ENCODE measurements around the gene MRPS7. TPM values are rescaled to one million over a fixed set of nuclear protein-coding genes. Genes with fewer than 3 reads are reported as not detected.
A peak's percentile ranks its signal among the peaks of the same experiment; 100 is the strongest.

MRPS7 gene
- total RNA-seq, 1 donor from 2014 or later, result 83.5 TPM

DNA sequence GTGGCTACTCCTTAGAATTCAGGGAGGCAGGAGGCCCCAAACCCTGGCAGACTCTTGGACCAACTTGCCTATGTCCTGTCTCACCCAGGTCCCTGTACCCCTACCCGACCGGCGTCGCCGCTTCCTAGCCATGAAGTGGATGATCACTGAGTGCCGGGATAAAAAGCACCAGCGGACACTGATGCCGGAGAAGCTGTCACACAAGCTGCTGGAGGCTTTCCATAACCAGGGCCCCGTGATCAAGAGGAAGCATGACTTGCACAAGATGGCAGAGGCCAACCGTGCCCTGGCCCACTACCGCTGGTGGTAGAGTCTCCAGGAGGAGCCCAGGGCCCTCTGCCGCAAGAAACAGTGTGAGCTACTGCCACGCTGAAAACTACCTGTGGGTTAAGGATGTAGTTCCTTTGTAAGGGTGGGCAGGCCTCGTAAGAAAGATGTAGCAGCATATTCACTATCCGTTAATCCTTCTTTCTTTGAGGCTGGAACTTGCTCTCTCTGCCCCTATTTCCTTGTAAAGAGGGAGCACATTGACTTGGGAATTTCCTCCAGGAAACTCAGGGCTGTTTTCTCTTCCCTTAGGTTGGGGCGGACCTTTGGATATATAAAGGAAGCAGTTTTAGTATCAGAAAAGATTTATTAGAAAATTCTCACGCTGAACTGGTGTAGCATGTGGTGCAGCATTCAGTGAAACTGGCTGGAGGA is 4.1 kb downstream of the MRPS7 start:
- no peak for DNase-seq (ENCODE audit: low read depth)
- Histone ChIP-seq H3K36me3 (ENCODE audit: control insufficient read depth, insufficient read depth, low read length) (peaks cover 16% of the 10 kb centered on the region), H3K27me3 (ENCODE audit: control insufficient read depth, insufficient read depth, low read length) (no peaks in the 10 kb centered on the region), H3K4me3 (ENCODE audit: low read depth, low read length) (no peak overlapping the region)
- TF ChIP-seq, protein P1, sequence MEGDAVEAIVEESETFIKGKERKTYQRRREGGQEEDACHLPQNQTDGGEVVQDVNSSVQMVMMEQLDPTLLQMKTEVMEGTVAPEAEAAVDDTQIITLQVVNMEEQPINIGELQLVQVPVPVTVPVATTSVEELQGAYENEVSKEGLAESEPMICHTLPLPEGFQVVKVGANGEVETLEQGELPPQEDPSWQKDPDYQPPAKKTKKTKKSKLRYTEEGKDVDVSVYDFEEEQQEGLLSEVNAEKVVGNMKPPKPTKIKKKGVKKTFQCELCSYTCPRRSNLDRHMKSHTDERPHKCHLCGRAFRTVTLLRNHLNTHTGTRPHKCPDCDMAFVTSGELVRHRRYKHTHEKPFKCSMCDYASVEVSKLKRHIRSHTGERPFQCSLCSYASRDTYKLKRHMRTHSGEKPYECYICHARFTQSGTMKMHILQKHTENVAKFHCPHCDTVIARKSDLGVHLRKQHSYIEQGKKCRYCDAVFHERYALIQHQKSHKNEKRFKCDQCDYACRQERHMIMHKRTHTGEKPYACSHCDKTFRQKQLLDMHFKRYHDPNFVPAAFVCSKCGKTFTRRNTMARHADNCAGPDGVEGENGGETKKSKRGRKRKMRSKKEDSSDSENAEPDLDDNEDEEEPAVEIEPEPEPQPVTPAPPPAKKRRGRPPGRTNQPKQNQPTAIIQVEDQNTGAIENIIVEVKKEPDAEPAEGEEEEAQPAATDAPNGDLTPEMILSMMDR (IDR thresholded peaks at IDR 0.05; ENCODE audit: insufficient read depth, low read length, severe bottlenecking), result no peak
- no peak for FAIRE-seq

DNA sequence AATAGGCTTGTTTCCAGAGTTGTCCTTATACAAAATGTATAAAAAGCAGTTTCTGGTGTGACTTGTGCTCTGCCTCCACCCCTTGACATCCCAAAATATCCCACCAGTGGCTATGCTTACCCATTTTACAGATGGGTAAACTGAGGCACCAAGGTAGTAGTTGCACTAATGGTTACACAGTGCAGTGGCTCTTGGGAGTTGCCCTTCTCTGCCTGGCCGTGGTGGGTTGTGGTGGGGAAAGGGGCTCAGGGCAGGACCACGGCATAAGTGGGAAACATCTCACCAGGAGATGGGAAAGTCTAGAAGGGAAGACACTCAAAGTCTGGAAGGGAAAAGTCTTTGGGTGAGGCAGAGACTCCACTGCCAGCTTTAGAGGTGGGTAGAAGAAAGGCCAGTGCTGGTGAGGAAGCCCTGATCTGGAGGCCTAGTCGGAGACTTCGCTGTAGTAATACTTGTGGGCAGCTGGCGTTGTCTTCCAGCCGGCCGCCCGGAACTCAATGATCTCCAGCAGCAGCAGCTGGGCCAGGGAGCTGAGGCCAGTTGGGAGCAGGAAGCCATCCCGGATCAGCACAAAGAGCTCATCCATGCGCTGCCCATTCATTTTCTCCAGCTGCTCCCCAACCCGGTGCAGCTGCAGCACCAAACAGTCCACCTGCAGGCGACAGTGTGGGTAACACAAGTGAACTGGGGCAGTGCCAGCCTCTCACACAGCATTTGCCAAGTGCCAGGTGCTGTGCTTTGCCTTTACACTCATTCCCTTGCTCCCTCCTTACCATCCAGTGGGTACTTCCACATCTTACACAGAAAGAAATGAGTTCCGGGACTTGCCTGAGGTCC is 4.9 kb downstream of the MRPS7 start:
- Histone ChIP-seq H3K27me3 (ENCODE audit: control insufficient read depth, insufficient read depth, low read length) (no peaks in the 10 kb centered on the region), H3K4me3 (ENCODE audit: low read depth, low read length) (no peak overlapping the region), H3K36me3 (ENCODE audit: control insufficient read depth, insufficient read depth, low read length) (peaks cover 16% of the 10 kb centered on the region)
- DNase-seq (ENCODE audit: low read depth), result no peak
- no peak for FAIRE-seq
- TF ChIP-seq, protein P1 (IDR thresholded peaks at IDR 0.05; ENCODE audit: insufficient read depth, low read length, severe bottlenecking), result no peak

DNA sequence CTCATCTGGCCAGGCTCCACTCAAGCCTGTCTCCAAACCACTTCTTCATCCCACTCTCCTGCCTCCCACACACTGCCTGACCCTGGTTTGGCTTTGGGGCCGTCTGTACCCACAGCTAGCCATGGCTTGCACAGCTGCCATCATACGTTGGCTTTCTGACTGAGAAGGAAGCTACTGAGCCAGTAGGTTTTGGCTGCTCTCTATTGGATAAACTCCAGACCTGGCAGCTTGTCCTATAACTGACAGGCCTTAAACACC is 5.4 kb downstream of the MRPS7 start:
- no peak for FAIRE-seq
- H3K27me3 ChIP-seq (ENCODE audit: control insufficient read depth, insufficient read depth, low read length), result no peaks in the 10 kb centered on the region
- H3K36me3 ChIP-seq (ENCODE audit: control insufficient read depth, insufficient read depth, low read length), result peaks cover 16% of the 10 kb centered on the region
- no peak overlapping the region for H3K4me3 ChIP-seq (ENCODE audit: low read depth, low read length)
- no peak for DNase-seq (ENCODE audit: low read depth)
- TF ChIP-seq, protein P1 (IDR thresholded peaks at IDR 0.05; ENCODE audit: insufficient read depth, low read length, severe bottlenecking), result no peak

DNA sequence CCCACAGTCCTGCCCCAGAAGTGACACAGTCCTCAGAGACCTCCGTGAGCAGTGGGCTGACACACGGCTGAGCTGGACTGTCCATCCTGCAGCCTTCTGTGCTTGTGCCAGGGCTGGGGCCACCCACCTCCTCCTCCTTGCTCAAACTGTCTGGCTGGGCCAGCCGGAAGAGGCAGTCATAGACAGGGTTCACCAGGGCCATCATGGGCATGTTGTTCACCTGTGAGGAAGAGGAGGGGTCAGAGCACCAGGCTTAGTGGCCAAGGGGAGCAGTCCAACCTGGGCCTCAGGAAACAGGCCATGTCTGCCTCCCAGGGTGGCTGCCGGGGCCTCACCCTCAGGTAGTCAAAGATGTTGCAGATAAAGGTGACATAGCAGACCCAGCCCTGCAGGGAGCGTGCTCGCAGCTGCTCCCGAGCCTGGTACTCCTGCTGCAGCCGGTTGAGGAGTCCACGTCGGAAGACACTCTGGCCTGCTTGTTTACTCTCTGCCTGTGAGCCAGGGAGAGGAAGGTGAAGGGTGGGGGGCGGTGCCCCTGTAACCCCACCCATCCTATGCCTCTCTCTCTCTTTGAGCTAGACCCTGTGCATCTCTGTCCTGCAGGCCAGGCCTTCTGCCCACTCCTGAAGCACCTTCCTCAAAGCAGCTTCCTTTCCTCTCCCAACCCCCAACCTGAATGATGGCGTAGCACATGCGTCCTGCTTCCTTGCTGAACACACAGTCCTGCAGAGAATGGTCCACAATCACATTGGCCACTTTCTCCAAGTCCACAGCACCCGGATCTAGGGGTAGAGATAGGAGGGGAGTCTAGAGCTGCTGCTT is 5.9 kb downstream of the MRPS7 start:
- H3K4me3 ChIP-seq (ENCODE audit: low read depth, low read length), result no peak overlapping the region
- peaks cover 17% of the 10 kb centered on the region for H3K36me3 ChIP-seq (ENCODE audit: control insufficient read depth, insufficient read depth, low read length)
- H3K27me3 ChIP-seq (ENCODE audit: control insufficient read depth, insufficient read depth, low read length), result no peaks in the 10 kb centered on the region
- DNase-seq (ENCODE audit: low read depth) (no peak), FAIRE-seq (no peak)
- TF ChIP-seq, protein P1 (IDR thresholded peaks at IDR 0.05; ENCODE audit: insufficient read depth, low read length, severe bottlenecking), result peak; percentile 48

DNA sequence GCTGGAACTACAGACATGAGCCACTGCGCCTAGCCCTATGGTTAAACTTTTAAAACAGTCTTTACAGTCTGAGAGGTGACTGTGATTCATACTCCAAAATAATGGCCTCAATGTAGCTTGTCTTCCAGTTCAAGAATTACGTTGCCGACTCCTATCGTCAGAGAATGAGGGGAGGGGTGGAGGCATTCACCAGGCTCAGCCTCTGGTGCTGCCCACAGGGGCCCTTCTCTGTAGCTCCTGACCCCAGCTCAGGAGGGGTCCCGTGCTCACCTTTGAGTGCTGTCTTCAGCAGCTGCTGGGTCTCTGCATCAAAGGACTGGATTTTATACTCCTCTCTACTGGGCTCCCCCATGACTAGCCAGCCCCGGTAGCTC is 8.2 kb downstream of the MRPS7 start:
- FAIRE-seq (no peak), DNase-seq (ENCODE audit: low read depth) (peak; percentile 32)
- H3K36me3 ChIP-seq (ENCODE audit: control insufficient read depth, insufficient read depth, low read length), result peaks cover 19% of the 10 kb centered on the region
- no peaks in the 10 kb centered on the region for H3K27me3 ChIP-seq (ENCODE audit: control insufficient read depth, insufficient read depth, low read length)
- TF ChIP-seq, protein P1 (IDR thresholded peaks at IDR 0.05; ENCODE audit: insufficient read depth, low read length, severe bottlenecking), result no peak
- H3K4me3 ChIP-seq (ENCODE audit: low read depth, low read length), result peak overlapping the region; percentile 83
